ENCODE results near the gene CNTNAP5. TPM values are rescaled to one million over a fixed set of nuclear protein-coding genes. Genes with fewer than 3 reads are reported as not detected.

The CNTNAP5 gene
- total and polyA plus RNA-seq, 2 donors from 2014 or later, result 0.50 TPM; not detected in 1

DNA sequence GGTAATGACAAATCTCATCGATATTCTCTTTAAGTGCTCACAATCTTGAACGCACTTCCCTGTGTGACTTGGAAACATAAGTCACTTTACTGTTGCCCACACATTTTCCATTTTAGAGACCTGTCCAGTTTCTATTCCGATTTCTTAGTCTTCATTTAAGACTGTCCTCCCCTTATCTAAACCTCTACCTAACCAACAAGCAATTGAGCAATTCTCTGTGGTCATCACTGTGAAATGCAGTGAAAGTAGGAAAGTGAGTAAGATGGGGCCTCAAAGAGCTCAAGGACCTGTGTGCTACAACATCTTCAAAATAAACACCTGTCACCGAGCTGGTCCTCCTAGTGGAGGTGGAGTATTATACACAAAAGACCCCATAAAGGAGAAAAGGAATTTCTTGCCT, 184.4 kb downstream of the CNTNAP5 start:
- intact Hi-C loops (cut with DNase I), result no loop called here
- no peaks in the 10 kb centered on the region for H3K27me3 ChIP-seq (ENCODE audit: control insufficient read depth, insufficient read depth, low read length)
- no peak overlapping the region for H3K4me3 ChIP-seq (ENCODE audit: low read length in 3 of 3)
- no peak for FAIRE-seq
- no peak overlapping the region for H3K27ac ChIP-seq (ENCODE audit: low read depth in 2 of 2, low read length in 2 of 2)
- DNase-seq, result no peak
- H3K9me3 ChIP-seq (ENCODE audit: control insufficient read depth in 2 of 3, insufficient read depth in 1 of 3, low read length in 3 of 3), result no peaks in the 10 kb centered on the region
- TF ChIP-seq, protein P1, sequence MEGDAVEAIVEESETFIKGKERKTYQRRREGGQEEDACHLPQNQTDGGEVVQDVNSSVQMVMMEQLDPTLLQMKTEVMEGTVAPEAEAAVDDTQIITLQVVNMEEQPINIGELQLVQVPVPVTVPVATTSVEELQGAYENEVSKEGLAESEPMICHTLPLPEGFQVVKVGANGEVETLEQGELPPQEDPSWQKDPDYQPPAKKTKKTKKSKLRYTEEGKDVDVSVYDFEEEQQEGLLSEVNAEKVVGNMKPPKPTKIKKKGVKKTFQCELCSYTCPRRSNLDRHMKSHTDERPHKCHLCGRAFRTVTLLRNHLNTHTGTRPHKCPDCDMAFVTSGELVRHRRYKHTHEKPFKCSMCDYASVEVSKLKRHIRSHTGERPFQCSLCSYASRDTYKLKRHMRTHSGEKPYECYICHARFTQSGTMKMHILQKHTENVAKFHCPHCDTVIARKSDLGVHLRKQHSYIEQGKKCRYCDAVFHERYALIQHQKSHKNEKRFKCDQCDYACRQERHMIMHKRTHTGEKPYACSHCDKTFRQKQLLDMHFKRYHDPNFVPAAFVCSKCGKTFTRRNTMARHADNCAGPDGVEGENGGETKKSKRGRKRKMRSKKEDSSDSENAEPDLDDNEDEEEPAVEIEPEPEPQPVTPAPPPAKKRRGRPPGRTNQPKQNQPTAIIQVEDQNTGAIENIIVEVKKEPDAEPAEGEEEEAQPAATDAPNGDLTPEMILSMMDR (IDR thresholded peaks at IDR 0.05; ENCODE audit: borderline replicate concordance, extremely low read depth, insufficient read depth), result no peak
- H3K36me3 ChIP-seq (ENCODE audit: control insufficient read depth in 2 of 3, insufficient read depth in 3 of 3, low read length in 3 of 3), result no peaks in the 10 kb centered on the region
- no peak overlapping the region for H3K9ac ChIP-seq (ENCODE audit: low read length in 3 of 3)
- H3K4me1 ChIP-seq (ENCODE audit: control insufficient read depth in 2 of 3, insufficient read depth in 2 of 3, low read depth in 1 of 3, low read length in 3 of 3), result no peaks in the 10 kb centered on the region

DNA sequence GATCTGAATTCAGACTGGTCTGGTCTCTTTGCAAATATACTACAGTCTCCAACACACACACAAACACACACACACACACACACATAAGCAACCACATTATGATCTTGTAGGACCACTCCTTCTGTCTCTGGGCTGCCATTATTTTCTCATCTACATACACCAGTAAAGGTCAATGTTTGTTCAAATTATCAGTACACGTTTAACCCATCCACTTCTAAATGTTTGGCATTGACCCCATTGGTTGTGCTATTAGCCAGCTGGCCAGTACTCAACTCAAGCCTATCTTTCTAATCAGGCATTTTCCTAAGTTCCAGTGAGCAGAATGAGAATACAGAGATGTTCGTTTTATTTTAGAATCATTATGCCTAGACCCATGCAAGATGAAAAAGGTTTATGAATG, 186.4 kb downstream of the CNTNAP5 start:
- H3K9ac ChIP-seq (ENCODE audit: low read length in 3 of 3), result no peak overlapping the region

DNA sequence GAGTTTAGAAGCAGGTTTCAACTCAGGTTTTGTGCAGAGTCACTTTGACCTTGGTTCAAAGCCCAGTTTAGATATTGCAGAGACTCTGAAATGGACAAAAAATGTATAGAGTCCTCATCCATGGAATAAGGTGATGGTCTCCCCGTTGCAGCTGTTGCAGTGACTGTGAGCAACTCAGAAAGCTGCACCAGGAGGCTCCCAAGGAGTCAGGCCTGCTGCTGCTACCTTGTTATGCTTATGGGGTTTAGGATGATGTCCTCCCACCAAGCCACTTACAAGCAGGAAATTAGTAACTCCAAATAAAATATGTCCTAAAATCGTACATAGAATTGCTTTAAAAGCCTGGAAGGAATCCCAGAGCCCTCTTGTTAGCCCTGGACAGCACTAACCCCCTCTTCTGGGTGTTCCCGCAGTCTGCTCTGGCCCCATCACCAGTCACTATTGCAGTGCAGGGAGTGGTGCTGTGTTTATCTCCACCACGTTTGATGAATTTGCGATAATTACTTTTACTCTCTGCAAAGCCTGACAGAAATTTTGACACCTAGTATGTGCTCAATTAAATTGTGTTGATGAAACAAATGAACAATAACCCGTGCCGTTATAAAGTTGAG, 189.0 kb downstream of the CNTNAP5 start:
- Histone ChIP-seq H3K27me3 (ENCODE audit: control insufficient read depth, insufficient read depth, low read length) (no peaks in the 10 kb centered on the region), H3K27ac (ENCODE audit: low read depth in 2 of 2, low read length in 2 of 2) (no peak overlapping the region), H3K9ac (ENCODE audit: low read length in 3 of 3) (no peak overlapping the region), H3K4me1 (ENCODE audit: control insufficient read depth in 2 of 3, insufficient read depth in 2 of 3, low read depth in 1 of 3, low read length in 3 of 3) (no peaks in the 10 kb centered on the region), H3K4me3 (ENCODE audit: low read length in 3 of 3) (no peak overlapping the region), H3K9me3 (ENCODE audit: control insufficient read depth in 2 of 3, insufficient read depth in 1 of 3, low read length in 3 of 3) (no peaks in the 10 kb centered on the region), H3K36me3 (ENCODE audit: control insufficient read depth in 2 of 3, insufficient read depth in 3 of 3, low read length in 3 of 3) (no peaks in the 10 kb centered on the region)
- TF ChIP-seq, protein P1 (IDR thresholded peaks at IDR 0.05; ENCODE audit: borderline replicate concordance, extremely low read depth, insufficient read depth), result no peak
- DNase-seq (no peak), FAIRE-seq (no peak)
- intact Hi-C loops (cut with DNase I), result no loop called here

More for the DNA sequence above, 186.4 kb downstream of the CNTNAP5 start:
- no peaks in the 10 kb centered on the region for H3K36me3 ChIP-seq (ENCODE audit: control insufficient read depth in 2 of 3, insufficient read depth in 3 of 3, low read length in 3 of 3)
- no peaks in the 10 kb centered on the region for H3K27me3 ChIP-seq (ENCODE audit: control insufficient read depth, insufficient read depth, low read length)
- no peaks in the 10 kb centered on the region for H3K4me1 ChIP-seq (ENCODE audit: control insufficient read depth in 2 of 3, insufficient read depth in 2 of 3, low read depth in 1 of 3, low read length in 3 of 3)
- no peak overlapping the region for H3K4me3 ChIP-seq (ENCODE audit: low read length in 3 of 3)
- TF ChIP-seq, protein P1 (IDR thresholded peaks at IDR 0.05; ENCODE audit: borderline replicate concordance, extremely low read depth, insufficient read depth), result no peak
- intact Hi-C loops (cut with DNase I), result no loop called here
- FAIRE-seq, result no peak
- no peaks in the 10 kb centered on the region for H3K9me3 ChIP-seq (ENCODE audit: control insufficient read depth in 2 of 3, insufficient read depth in 1 of 3, low read length in 3 of 3)
- no peak for DNase-seq
- no peak overlapping the region for H3K27ac ChIP-seq (ENCODE audit: low read depth in 2 of 2, low read length in 2 of 2)

DNA sequence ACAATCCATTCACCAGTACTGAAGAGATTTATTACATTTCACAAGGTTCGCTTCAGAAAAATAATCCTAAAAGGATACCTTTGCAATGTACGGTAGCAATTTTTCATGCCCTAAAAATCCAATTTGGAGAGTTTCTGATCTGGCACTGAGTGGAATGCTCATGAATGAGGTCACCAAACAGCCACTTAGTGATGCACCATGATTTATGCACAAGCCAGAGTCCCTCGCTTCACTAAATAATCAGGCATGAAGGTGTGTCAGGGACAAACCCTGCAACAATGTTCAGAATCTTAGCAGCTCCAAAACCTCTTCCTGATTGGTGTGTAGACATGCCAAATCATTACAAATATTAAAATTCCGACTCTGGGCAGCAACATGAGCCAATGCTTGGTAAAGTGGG, 221.1 kb downstream of the CNTNAP5 start:
- TF ChIP-seq, protein P1 (IDR thresholded peaks at IDR 0.05; ENCODE audit: borderline replicate concordance, extremely low read depth, insufficient read depth), result no peak
- no peaks in the 10 kb centered on the region for H3K36me3 ChIP-seq (ENCODE audit: control insufficient read depth in 2 of 3, insufficient read depth in 3 of 3, low read length in 3 of 3)
- FAIRE-seq, result no peak
- H3K9me3 ChIP-seq (ENCODE audit: control insufficient read depth in 2 of 3, insufficient read depth in 1 of 3, low read length in 3 of 3), result no peaks in the 10 kb centered on the region
- intact Hi-C loops (cut with DNase I), result no loop called here
- H3K27ac ChIP-seq (ENCODE audit: low read depth in 2 of 2, low read length in 2 of 2), result no peak overlapping the region
- H3K4me3 ChIP-seq (ENCODE audit: low read length in 3 of 3), result no peak overlapping the region
- H3K9ac ChIP-seq (ENCODE audit: low read length in 3 of 3), result no peak overlapping the region
- no peaks in the 10 kb centered on the region for H3K27me3 ChIP-seq (ENCODE audit: control insufficient read depth, insufficient read depth, low read length)
- DNase-seq, result no peak
- H3K4me1 ChIP-seq (ENCODE audit: control insufficient read depth in 2 of 3, insufficient read depth in 2 of 3, low read depth in 1 of 3, low read length in 3 of 3), result no peaks in the 10 kb centered on the region
